ENCODE measurements around the gene ATP6V1B1.
"Not testable (repeated sequence)": the region's sequence is repeated elsewhere in the genome, so short reads cannot be mapped to it uniquely, and the experiment has no call there.

Gene ATP6V1B1

GRCh38 chr2:71006323-71006722 is 70.6 kb downstream of the ATP6V1B1 start:
- no peak for DNase-seq (ENCODE audit: low read depth, low spot score)

- no peak for DNase-seq (ENCODE audit: low read depth, low spot score)
Measured at GRCh38 chr2:71006955-71007799, 71.5 kb downstream of the ATP6V1B1 start.

GRCh38 chr2:71008342-71008741 is 72.6 kb downstream of the ATP6V1B1 start:
- DNase-seq (ENCODE audit: low read depth, low spot score): no peak

- not testable (repeated sequence) for DNase-seq (ENCODE audit: low read depth, low spot score)
Measured at GRCh38 chr2:71011786-71012185, 76.1 kb downstream of the ATP6V1B1 start.
